Measurements from ENCODE around the gene SCARB1.

SCARB1 gene

GRCh38 chr12:124778411-124778810, 85.3 kb downstream of the SCARB1 start:
- no peak for DNase-seq (ENCODE audit: low read depth in 4 of 4, low spot score in 1 of 4)

- DNase-seq (ENCODE audit: low read depth in 4 of 4, low spot score in 1 of 4): no peak
Measured at GRCh38 chr12:124777399-124778372, 86.0 kb downstream of the SCARB1 start.

- no peak for DNase-seq (ENCODE audit: low read depth in 4 of 4, low spot score in 1 of 4)
Measured at GRCh38 chr12:124776125-124776513, 87.5 kb downstream of the SCARB1 start.

GRCh38 chr12:124774462-124775167, 89.0 kb downstream of the SCARB1 start:
- peak; percentile 40 to 75 (median 54) for DNase-seq (ENCODE audit: low read depth in 4 of 4, low spot score in 1 of 4)

- no peak for DNase-seq (ENCODE audit: low read depth in 4 of 4, low spot score in 1 of 4)
Measured at GRCh38 chr12:124774054-124774461, 89.6 kb downstream of the SCARB1 start.

GRCh38 chr12:124772289-124773170, 91.1 kb downstream of the SCARB1 start:
- DNase-seq (ENCODE audit: low read depth in 4 of 4, low spot score in 1 of 4): no peak

- peak; percentile 68 to 84 (median 76) for DNase-seq (ENCODE audit: low read depth in 4 of 4, low spot score in 1 of 4)
Measured at GRCh38 chr12:124771462-124772288, 92.0 kb downstream of the SCARB1 start.

- DNase-seq (ENCODE audit: low read depth in 4 of 4, low spot score in 1 of 4): no peak
Measured at GRCh38 chr12:124770728-124771127, 92.9 kb downstream of the SCARB1 start.

GRCh38 chr12:124769881-124770512, 93.7 kb downstream of the SCARB1 start:
- DNase-seq (ENCODE audit: low read depth in 4 of 4, low spot score in 1 of 4): no peak

GRCh38 chr12:124769163-124769530, 94.5 kb downstream of the SCARB1 start:
- no peak for DNase-seq (ENCODE audit: low read depth in 4 of 4, low spot score in 1 of 4)

- DNase-seq (ENCODE audit: low read depth in 4 of 4, low spot score in 1 of 4): no peak
Measured at GRCh38 chr12:124768452-124769162, 95.1 kb downstream of the SCARB1 start.

GRCh38 chr12:124767066-124767821, 96.4 kb downstream of the SCARB1 start:
- peak; percentile 66 to 80 (median 74) for DNase-seq (ENCODE audit: low read depth in 4 of 4, low spot score in 1 of 4)

GRCh38 chr12:124766727-124767065, 97.0 kb downstream of the SCARB1 start:
- no peak for DNase-seq (ENCODE audit: low read depth in 4 of 4, low spot score in 1 of 4)

GRCh38 chr12:124765581-124766489, 97.8 kb downstream of the SCARB1 start:
- DNase-seq (ENCODE audit: low read depth in 4 of 4, low spot score in 1 of 4): no peak

GRCh38 chr12:124764870-124765580, 98.6 kb downstream of the SCARB1 start:
- DNase-seq (ENCODE audit: low read depth in 4 of 4, low spot score in 1 of 4): no peak

- no peak for DNase-seq (ENCODE audit: low read depth in 4 of 4, low spot score in 1 of 4)
Measured at GRCh38 chr12:124764451-124764850, 99.2 kb downstream of the SCARB1 start.

- DNase-seq (ENCODE audit: low read depth in 4 of 4, low spot score in 1 of 4): no peak
Measured at GRCh38 chr12:124763594-124763979, 100.1 kb downstream of the SCARB1 start.

All from stimulated activated CD4-positive, alpha-beta T cell treated with anti-CD3 and anti-CD28 coated beads, Interleukin-1b, Interleukin-23, amount 100 ng/mL, for 24 hours (primary cell).